ENCODE results near the gene CASP8AP2.
"Not testable (repeated sequence)": the region's sequence is repeated elsewhere in the genome, so short reads cannot be mapped to it uniquely, and the experiment has no call there.

The CASP8AP2 gene

DNA sequence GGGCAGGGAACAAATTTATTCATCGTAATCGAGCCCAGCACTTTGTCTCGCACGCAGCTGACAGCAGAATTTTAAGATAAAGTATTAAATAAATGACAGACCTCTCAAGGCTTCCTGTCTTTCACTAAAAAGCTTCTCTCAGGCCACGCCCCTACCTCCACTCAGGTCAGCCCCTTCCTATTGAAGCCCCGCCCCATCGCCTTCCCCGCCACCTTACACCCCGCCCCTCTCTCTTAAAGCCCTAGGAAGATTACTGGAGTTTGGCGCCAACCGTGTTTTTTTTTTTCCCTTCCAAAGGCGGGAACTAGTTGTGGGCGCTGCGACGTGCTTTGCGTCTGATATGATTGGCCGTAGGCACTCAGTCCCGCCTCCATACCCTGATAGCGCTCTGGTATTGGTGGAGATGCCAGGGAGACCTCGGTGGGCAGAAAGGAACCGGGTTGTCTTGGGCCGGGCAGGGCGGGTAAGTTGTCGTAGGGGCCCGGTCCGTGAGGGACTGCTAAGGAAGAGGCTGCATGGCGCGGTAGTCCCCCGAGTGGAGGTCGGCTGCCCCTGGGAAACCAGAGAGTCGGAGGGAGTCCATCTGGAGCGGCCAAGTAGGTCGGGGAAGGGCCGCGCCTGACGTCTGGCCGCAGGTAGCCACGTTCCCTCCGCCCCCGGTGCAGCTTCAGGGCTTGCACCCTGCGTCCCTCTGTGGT, at the start of gene CASP8AP2:
Gene CASP8AP2, plus strand, starts transcription at position 409 of the 698 bp plus-strand sequence.
- DNase-seq (ENCODE audit: low read depth in 2 of 3, low spot score in 1 of 3): peak; percentile 91 to 93 (median 92)

DNA sequence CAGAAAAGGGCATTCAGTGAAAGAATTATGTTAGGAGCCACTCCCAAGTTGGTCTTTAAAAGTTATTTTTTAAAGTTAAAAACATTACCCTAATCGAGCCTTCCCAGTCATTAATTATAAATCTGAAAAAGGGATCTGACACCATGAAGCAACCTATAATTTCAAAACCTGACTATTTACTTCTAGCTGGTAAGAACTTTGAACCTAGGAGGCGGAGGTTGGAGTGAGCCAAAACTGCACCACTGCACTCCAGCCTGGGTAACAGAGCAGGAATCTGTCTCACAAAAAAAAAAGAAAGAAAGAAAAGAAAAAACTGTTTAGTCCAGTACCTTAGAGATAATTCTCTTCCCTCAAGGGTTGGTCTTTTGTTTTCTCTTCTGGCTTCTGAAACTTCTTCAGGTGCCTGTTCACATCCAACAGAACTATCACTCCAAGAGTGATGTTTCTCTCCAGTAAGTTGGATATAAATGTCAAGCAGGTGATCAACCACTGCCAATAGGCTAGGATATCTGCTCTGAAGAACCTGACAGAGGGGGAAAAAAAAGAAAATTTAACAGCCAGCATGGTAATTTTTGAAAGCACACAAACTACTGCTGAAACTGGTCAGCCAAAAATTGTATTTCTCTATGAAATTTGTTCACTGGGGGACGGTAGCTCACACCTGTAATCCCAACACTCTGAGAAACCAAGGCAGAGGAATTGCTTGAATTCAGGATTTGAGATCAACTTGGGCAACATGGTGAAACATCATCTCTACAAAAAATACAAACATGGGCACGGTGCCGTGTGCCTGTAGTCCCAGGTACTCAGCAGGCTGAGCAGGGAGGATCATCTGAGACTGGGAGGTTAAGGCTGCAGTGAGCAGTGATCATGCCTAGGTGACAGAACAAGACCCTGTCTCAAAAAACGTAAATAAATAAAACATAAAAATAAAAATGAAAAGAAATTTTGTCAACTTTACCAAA, 48.3 kb upstream of the CASP8AP2 start:
- DNase-seq (ENCODE audit: low read depth in 2 of 3, low spot score in 1 of 3): no peak

DNA sequence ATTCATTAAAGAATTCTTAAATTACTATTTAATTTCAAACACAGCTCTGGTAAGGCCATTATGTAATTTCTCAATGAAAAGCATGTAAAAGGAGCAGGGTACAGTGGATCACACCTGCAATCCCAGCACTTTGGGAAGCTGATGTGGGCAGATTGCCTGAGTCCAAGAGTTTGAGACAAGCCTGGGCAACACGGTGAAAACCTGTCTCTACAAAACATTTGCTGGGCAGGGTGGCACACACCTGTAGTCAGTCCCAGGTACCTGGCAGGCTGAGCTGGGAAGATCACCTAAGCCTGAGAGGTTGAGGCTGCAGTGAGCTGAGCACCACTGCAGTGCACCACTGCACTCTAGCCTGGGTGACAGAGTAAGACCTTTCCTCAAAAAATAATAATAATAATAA, 47.5 kb upstream of the CASP8AP2 start:
- no peak for DNase-seq (ENCODE audit: low read depth in 2 of 3, low spot score in 1 of 3)

DNA sequence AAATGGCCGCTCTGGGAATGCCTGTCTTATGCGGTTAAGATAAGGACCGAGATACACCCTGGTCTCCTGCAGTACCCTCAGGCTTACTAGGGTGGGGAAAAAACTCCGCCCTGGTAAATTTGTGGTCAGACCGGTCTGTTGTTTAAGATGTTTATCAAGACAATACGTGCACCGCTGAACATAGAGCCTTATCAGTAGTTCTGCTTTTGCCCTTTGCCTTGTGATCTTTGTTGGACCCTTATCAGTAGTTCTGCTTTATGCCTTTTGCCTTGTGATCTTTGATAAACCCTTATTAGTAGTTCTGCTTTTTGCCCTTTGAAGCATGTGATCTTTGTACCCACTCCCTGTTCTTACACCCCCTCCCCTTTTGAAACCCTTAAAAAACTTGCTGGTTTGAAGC, 46.4 kb upstream of the CASP8AP2 start:
- not testable (repeated sequence) for DNase-seq (ENCODE audit: low read depth in 2 of 3, low spot score in 1 of 3)

DNA sequence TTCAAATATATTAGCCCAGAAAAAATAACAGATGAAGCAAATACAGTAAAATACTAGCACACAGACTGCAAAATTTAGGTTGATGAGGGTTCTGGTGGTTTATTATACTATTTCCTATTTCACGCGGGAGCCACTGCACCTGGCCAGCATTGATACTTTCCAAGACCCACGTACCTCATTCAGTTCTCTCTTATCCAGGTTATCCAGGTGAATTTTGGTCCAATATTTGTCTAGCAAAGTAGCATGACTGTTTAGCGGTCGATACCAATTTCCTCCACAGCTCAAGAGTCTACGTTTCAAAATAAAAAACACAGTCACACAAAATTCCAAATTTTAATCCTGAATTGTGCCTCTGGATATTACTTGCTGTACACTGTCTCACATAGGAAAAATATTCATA, 44.8 kb upstream of the CASP8AP2 start:
- DNase-seq (ENCODE audit: low read depth in 2 of 3, low spot score in 1 of 3): no peak

DNA sequence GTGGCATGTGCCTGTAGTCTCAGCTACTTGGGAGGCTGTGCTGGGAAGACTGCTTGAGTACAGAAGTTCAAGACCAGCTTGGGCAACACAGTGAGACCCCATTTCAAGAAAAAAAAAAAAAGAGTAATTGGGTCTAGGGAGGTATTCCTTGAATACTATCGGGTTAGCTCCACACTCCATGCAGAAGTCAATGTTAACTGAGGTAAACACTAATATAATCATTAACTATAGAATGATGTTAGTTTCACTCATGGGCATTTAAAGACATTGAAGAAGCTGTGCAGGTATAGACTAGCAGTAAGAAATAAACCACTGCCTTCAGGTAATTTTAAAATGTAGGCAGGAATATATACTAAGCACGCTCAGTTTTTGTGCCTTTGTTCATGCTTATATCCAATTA, 42.7 kb upstream of the CASP8AP2 start:
- DNase-seq (ENCODE audit: low read depth in 2 of 3, low spot score in 1 of 3): no peak

DNA sequence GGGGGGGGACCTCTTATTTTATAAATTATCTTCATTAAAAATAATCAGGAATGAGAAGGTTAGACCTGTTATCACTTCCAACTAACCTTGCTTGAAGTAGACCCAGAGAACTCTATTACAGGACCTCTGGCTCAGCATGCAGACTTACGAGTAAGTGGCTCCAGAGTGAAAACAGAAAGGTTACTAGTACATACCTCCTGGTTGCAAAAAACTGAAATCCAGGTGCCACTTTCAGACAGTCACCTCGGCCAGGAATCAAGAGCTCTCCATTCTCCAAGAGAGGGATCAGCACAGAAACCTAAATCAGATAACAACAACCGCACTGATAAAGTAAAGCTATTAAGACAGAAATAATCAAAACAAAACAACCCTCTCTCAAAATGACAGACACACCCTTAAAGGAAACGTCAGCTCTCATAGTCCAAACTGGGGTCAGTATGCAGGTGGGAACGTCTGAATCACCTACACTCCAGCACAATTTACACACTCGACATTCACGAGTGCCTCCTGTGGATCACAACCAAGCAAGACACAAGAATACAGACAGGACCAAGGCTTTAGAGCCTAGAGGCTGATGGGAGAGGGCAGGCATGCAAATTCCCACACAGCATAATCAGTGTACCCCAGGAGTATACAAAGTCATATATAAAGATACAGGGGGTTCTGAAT, 41.9 kb upstream of the CASP8AP2 start:
- DNase-seq (ENCODE audit: low read depth in 2 of 3, low spot score in 1 of 3): no peak

DNA sequence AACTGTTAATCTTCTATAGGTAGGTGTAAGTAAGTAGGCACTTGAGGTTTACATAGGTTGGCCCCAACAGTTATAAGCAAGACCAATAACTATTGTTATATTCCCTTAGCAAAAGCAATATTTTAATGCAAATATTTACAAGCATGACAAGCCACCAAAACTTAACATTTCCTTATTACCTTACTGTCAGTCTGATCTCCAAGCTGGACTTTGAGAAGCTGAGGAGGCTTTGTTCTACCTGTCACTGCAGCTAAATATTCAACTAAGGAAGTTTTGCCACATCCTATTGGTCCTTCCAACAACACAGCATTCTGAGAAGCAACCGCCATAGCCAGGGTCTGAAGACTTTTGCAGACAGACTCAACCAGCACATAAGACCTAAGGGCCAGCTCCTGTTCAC, 39.7 kb upstream of the CASP8AP2 start:
- DNase-seq (ENCODE audit: low read depth in 2 of 3, low spot score in 1 of 3): no peak

DNA sequence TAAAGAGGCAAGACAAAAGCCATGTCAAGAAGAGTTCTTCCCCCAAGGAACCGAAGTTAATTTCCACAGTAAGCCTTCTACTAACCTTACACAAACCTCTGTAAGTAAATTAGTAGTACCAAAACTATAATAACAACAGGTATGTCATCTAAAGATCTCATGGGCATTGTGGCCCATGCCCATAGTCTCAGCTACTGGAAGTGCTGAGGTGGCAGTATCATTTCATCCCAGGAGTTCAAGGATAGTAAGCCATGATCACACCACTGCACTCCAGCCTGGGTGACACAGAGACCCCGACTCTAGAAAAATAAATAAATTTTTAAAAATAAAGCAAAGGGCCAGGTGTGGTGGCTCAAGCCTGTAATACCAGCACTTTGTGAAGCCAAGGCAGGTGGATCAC, 39.3 kb upstream of the CASP8AP2 start:
- no peak for DNase-seq (ENCODE audit: low read depth in 2 of 3, low spot score in 1 of 3)

DNA sequence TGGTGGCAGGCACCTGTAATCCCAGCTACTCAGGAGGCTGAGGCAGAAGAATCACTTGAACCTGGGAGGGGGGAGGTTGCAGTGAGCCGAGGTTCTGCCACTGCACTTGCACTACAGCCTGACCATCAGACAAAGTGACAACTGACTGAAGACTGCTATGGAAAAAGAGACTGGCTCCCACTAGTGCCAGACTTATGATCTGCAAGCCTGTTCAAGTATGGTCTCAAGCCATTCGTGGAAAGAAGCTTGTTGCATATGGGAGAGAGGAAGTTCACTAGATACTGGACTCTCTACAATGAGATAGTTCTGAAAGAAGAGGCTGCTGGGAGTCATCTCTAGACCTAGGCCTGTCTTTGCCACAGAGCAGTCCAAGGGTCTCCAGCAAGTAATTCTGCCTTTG, 36.8 kb upstream of the CASP8AP2 start:
- peak in 1 of 3 donors; percentile 5 for DNase-seq (ENCODE audit: low read depth in 2 of 3, low spot score in 1 of 3)

DNA sequence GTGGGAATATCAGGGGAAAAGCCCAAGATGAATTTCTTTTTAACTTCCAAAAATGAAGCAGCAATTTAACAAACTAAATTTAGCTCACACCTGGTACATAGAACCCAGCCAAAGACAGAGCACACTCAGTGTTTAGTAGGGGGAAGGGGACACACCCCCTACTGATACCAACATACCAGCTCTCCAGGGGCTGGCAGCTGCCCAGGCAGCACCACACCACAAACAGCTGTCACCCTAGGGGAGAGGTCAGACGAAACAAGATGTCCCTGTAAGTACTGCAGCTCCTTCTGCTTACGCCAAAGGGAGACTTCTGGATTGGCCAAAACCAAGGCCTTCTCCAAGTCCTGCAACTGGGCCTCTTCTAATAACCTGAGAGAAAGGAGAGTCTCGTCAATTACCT, 36.1 kb upstream of the CASP8AP2 start:
- no peak for DNase-seq (ENCODE audit: low read depth in 2 of 3, low spot score in 1 of 3)

DNA sequence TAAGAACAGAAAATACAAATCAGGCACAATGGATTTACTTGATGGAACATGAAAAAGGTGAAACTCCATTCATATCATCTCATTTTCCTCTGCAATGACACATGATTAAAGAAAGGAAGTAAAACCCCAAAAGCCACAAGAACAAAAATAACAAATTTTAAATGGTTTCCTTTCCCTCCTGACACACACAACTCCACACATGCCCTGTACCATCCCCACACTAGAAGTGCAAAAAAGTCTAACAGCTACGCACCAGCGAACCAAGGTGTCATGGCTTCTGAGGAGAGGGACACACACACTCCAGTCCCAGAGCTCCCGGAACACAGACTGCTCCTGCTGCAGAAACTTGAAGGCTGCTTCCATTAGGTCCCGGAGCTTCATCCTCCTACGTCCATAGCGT, 35.4 kb upstream of the CASP8AP2 start:
- peak in 1 of 3 donors; percentile 11 for DNase-seq (ENCODE audit: low read depth in 2 of 3, low spot score in 1 of 3)

DNA sequence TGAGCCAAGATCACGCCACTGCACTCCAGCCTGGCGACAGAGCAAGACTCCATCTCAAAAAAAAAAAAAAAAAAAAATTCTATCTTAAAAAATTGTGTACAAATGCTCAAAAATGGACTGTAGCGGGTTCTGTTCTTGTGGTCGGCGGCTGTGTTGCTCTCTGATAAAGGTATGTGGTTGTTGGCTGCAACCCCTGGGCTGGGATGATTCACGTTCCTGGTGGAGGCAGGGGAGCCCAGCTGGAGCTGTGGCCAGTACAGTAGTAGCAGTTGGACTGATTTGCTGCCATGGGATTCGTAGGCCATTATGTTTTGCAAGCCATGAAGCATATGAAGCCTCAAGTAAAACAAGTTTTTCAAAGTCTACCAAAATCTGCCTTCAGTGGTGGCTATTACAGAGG, 32.4 kb upstream of the CASP8AP2 start:
- no peak for DNase-seq (ENCODE audit: low read depth in 2 of 3, low spot score in 1 of 3)

DNA sequence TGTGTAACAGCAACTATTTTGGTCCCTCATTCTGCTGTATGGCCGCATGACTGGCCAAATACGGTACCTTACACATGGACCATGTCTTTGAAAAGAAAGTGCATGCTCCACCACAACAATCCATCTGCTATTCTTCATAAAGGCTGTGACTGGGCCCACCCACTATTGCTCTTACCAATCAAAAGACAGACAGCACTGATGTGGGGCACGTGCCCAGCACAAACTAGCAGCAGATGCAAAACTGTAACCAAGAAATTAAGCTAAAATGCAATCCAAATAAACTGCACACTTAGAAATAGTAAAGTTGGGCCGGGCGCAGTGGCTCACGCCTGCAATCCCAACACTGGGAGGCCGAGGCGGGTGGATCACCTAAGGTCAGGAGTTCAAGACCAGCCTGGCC, 30.6 kb upstream of the CASP8AP2 start:
- no peak for DNase-seq (ENCODE audit: low read depth in 2 of 3, low spot score in 1 of 3)

DNA sequence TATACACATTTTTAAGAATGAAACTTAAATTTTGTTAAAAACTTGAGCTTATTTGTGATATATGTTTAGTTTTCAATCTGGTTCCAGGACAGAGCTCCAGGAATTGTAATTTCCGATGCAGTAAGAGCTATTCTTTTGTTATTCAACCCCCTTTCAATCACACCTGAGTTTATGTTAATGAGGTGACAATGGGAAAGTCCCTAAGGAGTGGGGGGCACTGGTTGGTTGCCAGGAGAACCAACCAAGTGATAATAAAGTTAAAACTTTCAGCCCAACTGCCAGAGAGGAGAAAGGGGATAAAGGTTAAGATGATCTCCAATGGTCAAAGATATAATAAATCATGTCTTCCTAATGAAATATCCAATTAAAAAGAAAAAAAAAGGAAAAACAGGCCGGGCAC, 29.9 kb upstream of the CASP8AP2 start:
- DNase-seq (ENCODE audit: low read depth in 2 of 3, low spot score in 1 of 3): no peak

DNA sequence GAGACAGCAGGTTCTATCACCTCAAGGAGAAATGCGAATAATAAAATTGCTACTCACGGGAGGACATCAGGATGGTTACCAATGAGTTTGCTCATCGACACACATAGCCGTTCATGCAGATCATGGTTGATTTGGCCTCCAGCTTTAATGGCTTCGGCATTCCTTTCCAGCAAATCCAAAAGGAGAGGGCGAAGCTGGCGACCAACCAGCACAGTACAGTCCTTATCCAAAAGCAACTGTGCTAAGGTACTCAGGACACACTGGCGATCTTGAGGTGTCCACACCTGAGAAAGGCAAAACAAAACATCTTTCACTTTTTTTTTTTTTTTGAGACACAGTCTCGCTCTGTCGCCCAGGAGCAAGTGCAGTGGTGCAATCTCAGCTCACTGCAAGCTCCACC, 26.4 kb upstream of the CASP8AP2 start:
- DNase-seq (ENCODE audit: low read depth in 2 of 3, low spot score in 1 of 3): no peak

DNA sequence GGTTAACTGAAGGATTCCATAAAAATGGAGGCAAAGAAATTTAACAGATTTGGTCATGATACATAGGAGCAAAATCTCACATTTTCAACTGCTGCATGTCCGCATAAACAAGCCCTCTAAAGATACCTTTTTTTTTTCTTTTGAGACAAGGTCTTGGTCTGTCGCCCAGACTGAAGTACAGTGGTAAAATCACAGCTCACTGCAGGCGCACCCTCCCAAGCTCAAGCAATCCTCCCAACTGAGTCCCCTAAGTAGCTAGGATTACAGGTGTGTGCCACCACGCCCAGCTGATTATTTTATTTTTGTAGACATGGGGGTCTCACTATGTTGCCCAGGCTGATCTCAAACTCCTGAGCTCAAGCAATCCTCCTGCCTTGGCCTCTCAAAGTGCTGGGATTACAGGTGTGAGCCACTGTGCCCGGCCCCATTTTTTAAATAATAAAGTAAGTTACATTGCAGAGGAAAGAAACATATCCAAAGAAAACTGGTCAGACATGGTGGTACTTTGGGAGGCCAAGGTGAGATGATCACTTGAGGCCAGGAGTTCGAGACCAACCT, 23.8 kb upstream of the CASP8AP2 start:
- DNase-seq (ENCODE audit: low read depth in 2 of 3, low spot score in 1 of 3): no peak

DNA sequence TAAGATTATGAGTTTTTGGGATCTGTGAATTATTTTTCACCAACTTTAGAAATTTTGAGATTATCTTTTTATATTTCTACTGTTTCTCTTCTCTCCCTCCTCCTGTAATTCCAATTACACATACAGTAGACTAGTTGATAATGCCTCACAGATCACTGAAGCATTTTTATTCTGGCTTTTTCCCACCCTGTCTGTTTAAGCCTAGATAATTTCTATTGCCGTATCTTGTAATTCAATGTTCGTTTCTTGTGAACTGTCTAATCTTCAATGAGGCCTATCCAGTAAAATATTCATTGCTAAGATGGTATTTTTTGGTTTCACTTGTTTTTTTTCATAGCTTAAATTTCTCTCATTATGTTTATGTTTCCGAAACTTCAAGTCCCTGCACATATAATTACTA, 22.1 kb upstream of the CASP8AP2 start:
- no peak for DNase-seq (ENCODE audit: low read depth in 2 of 3, low spot score in 1 of 3)

DNA sequence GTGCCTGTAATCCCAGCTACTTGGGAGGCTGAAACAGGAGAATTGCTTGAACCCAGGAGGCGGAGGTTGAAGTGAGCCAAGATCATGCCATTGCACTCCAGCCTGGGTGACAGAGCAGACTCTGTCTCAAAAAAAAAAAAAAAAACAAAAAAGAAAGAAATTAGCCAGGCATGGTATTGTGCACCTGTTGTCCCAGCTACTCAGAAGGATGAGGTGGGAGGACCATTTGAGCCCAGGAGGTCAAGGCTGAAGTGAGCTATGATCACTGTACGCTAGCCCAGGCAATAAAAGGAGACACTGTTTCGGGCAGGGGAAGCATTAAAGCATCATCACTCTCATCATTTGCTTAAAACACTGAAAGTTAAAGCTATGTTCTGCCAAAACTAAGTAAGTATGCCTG, 16.3 kb upstream of the CASP8AP2 start:
- DNase-seq (ENCODE audit: low read depth in 2 of 3, low spot score in 1 of 3): not testable (repeated sequence)

DNA sequence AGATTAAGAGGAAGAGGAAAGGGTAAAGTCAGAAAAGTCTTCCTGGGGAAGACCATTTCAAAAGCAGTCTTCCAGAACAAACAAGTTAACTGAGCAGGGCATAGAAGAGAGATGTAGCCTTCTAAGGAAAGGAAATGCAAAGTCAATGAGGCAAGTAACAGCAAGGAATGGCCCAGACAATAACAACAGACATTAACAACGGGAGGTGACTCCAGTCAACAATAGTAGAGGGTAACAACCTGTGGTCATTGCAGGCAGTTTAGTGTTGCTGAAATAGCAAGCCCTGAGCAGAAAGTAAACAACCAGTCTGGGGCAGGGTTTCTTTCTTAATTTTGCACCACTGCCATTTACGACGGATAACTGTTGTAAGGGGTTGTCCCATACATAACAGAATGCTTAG, 12.2 kb upstream of the CASP8AP2 start:
- no peak for DNase-seq (ENCODE audit: low read depth in 2 of 3, low spot score in 1 of 3)

DNA sequence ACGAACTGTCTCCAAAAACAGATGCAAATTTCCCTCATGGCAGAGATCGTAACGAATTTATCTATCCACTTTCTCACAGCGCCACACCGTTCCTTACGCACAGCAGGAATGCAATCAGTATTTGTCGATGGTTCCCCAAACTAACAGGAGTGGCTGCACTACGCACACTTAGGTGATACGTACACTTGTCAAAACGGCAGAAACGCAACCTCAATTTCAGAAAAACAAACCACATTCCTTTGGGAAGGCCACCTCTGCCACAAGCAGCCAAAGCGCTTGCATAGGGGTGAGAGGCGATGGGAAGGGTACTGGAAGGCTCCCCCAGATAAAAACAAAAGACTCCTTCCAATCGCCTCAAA, 10.7 kb upstream of the CASP8AP2 start:
- DNase-seq (ENCODE audit: low read depth in 2 of 3, low spot score in 1 of 3): no peak
